GM21390 (cell line): ENCODE results near the gene USP17L17.
"Not testable (repeated sequence)": the region's sequence is repeated elsewhere in the genome, so short reads cannot be mapped to it uniquely, and the experiment has no call there.

Experiments used
- ATAC-seq: cut with Tn5 transposase; IDR thresholded peaks from one replicate; pipeline ENCODE4 v1.9.1; 2021; ENCODE audit not compliant: unreplicated experiment

Gene USP17L17, protein sequence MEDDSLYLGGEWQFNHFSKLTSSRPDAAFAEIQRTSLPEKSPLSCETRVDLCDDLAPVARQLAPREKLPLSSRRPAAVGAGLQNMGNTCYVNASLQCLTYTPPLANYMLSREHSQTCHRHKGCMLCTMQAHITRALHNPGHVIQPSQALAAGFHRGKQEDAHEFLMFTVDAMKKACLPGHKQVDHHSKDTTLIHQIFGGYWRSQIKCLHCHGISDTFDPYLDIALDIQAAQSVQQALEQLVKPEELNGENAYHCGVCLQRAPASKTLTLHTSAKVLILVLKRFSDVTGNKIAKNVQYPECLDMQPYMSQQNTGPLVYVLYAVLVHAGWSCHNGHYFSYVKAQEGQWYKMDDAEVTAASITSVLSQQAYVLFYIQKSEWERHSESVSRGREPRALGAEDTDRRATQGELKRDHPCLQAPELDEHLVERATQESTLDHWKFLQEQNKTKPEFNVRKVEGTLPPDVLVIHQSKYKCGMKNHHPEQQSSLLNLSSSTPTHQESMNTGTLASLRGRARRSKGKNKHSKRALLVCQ

DNA sequence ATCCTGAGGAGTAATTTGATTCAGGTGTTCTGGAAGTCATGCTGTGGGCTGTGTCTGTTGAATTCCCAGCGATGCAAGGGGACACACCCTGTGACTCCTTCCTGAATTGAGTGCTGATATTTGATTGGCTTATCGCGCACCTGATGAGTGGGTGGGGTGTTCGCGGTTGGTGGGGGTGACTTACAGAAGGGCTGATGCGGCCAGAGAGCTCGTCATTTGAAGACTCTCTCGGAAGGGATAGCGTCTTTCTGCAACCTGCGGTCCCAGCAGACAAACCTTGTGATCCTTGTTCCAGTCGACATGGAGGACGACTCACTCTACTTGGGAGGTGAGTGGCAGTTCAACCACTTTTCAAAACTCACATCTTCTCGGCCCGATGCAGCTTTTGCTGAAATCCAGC lies at the start of gene USP17L17:
USP17L17 (plus strand) TSS at position 301 of the 400 bp plus-strand sequence; CDS start at position 301, 0 bp downstream.
- not testable (repeated sequence) for ATAC-seq

DNA sequence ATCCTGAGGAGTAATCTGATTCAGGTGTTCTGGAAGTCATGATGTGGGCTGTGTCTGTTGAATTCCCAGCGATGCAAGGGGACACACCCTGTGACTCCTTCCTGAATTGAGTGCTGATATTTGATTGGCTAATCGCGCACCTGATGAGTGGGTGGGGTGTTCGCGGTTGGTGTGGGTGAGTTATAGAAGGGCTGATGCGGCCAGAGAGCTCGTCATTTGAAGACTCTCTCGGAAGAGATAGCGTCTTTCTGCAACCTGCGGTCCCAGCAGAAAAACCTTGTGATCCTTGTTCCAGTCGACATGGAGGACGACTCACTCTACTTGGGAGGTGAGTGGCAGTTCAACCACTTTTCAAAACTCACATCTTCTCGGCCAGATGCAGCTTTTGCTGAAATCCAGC lies 33.3 kb upstream of the USP17L17 start, which contains the start of gene USP17L10:
USP17L10 (plus strand) TSS at position 301 of the 400 bp plus-strand sequence; CDS start at position 301, 0 bp downstream.
- not testable (repeated sequence) for ATAC-seq

DNA sequence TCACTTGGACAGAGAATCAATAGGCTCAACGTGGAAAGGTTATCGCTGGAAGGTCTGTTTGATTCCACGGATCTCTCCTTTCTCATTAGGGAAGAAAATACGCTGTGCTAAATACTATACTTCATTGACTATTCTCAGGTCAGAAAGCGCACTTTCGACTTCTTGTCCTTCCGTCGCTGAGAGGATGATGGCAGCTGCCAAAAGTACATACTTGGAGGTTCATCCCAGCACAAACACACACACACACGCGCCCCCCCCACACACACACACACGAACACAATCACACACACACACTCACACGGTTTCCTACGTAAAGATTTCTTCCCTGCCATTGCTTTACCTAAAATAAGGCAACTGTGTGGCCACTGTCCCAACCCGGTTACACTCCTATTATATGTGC lies 29.0 kb upstream of the USP17L17 start:
- not testable (repeated sequence) for ATAC-seq

DNA sequence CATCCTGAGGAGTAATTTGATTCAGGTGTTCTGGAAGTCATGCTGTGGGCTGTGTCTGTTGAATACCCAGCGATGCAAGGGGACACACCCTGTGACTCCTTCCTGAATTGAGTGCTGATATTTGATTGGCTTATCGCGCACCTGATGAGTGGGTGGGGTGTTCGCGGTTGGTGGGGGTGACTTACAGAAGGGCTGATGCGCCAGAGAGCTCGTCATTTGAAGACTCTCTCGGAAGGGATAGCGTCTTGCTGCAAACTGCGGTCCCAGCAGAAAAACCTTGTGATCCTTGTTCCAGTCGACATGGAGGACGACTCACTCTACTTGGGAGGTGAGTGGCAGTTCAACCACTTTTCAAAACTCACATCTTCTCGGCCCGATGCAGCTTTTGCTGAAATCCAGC lies 28.6 kb upstream of the USP17L17 start, which contains the start of gene USP17L11:
USP17L11 (plus strand) TSS at position 301 of the 400 bp plus-strand sequence; CDS start at position 301, 0 bp downstream.
- not testable (repeated sequence) for ATAC-seq

DNA sequence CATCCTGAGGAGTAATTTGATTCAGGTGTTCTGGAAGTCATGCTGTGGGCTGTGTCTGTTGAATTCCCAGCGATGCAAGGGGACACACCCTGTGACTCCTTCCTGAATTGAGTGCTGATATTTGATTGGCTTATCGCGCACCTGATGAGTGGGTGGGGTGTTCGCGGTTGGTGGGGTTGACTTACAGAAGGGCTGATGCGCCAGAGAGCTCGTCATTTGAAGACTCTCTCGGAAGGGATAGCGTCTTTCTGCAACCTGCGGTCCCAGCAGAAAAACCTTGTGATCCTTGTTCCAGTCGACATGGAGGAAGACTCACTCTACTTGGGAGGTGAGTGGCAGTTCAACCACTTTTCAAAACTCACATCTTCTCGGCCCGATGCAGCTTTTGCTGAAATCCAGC lies 23.8 kb upstream of the USP17L17 start, which contains the start of gene USP17L12:
USP17L12 (plus strand) TSS at position 301 of the 400 bp plus-strand sequence; CDS start at position 301, 0 bp downstream.
- not testable (repeated sequence) for ATAC-seq

DNA sequence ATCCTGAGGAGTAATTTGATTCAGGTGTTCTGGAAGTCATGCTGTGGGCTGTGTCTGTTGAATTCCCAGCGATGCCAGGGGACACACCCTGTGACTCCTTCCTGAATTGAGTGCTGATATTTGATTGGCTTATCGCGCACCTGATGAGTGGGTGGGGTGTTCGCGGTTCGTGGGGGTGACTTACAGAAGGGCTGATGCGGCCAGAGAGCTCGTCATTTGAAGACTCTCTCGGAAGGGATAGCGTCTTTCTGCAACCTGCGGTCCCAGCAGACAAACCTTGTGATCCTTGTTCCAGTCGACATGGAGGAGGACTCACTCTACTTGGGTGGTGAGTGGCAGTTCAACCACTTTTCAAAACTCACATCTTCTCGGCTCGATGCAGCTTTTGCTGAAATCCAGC lies 19.1 kb upstream of the USP17L17 start, which contains the start of gene USP17L13:
USP17L13 (plus strand) TSS at position 301 of the 400 bp plus-strand sequence; CDS start at position 301, 0 bp downstream.
- ATAC-seq = not testable (repeated sequence)

DNA sequence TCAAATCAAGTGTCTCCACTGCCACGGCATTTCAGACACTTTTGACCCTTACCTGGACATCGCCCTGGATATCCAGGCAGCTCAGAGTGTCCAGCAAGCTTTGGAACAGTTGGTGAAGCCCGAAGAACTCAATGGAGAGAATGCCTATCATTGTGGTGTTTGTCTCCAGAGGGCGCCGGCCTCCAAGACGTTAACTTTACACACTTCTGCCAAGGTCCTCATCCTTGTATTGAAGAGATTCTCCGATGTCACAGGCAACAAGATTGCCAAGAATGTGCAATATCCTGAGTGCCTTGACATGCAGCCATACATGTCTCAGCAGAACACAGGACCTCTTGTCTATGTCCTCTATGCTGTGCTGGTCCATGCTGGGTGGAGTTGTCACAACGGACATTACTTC lies 13.4 kb upstream of the USP17L17 start:
- not testable (repeated sequence) for ATAC-seq

DNA sequence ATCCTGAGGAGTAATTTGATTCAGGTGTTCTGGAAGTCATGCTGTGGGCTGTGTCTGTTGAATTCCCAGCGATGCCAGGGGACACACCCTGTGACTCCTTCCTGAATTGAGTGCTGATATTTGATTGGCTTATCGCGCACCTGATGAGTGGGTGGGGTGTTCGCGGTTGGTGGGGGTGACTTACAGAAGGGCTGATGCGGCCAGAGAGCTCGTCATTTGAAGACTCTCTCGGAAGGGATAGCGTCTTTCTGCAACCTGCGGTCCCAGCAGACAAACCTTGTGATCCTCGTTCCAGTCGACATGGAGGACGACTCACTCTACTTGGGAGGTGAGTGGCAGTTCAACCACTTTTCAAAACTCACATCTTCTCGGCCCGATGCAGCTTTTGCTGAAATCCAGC lies 9.6 kb upstream of the USP17L17 start, which contains the start of gene USP17L15:
USP17L15 (plus strand) TSS at position 301 of the 400 bp plus-strand sequence; CDS start at position 301, 0 bp downstream.
- not testable (repeated sequence) for ATAC-seq

DNA sequence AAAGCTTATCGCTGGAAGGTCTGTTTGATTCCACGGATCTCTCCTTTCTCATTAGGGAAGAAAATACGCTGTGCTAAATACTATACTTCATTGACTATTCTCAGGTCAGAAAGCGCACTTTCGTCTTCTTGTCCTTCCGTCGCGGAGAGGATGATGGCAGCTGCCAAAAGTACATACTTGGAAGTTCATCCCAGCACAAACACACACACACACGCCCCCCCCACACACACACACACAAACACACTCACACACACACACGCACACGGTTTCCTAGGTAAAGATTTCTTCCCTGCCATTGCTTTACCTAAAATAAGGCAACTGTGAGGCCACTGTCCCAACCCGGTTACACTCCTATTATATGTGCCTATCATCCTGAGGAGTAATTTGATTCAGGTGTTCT lies 5.2 kb upstream of the USP17L17 start:
- ATAC-seq = not testable (repeated sequence)

DNA sequence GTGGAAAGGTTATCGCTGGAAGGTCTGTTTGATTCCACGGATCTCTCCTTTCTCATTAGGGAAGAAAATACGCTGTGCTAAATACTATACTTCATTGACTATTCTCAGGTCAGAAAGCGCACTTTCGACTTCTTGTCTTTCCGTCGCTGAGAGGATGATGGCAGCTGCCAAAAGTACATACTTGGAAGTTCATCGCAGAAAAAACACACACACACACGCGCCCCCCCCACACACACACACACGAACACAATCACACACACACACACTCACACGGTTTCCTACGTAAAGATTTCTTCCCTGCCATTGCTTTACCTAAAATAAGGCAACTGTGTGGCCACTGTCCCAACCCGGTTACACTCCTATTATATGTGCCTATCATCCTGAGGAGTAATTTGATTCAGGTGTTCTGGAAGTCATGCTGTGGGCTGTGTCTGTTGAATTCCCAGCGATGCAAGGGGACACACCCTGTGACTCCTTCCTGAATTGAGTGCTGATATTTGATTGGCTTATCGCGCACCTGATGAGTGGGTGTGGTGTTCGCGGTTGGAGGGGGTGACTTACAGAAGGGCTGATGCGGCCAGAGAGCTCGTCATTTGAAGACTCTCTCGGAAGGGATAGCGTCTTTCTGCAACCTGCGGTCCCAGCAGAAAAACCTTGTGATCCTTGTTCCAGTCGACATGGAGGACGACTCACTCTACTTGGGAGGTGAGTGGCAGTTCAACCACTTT lies 4.4 kb downstream of the USP17L17 start, which contains the start of gene USP17L18:
USP17L18 (plus strand) TSS at position 678 of the 728 bp plus-strand sequence; CDS start at position 678, 0 bp downstream.
- not testable (repeated sequence) for ATAC-seq

DNA sequence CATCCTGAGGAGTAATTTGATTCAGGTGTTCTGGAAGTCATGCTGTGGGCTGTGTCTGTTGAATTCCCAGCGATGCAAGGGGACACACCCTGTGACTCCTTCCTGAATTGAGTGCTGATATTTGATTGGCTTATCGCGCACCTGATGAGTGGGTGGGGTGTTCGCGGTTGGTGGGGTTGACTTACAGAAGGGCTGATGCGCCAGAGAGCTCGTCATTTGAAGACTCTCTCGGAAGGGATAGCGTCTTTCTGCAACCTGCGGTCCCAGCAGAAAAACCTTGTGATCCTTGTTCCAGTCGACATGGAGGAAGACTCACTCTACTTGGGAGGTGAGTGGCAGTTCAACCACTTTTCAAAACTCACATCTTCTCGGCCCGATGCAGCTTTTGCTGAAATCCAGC lies 9.4 kb downstream of the USP17L17 start, which contains the start of gene USP17L19:
USP17L19 (plus strand) TSS at position 301 of the 400 bp plus-strand sequence; CDS start at position 301, 0 bp downstream.
- ATAC-seq = not testable (repeated sequence)

DNA sequence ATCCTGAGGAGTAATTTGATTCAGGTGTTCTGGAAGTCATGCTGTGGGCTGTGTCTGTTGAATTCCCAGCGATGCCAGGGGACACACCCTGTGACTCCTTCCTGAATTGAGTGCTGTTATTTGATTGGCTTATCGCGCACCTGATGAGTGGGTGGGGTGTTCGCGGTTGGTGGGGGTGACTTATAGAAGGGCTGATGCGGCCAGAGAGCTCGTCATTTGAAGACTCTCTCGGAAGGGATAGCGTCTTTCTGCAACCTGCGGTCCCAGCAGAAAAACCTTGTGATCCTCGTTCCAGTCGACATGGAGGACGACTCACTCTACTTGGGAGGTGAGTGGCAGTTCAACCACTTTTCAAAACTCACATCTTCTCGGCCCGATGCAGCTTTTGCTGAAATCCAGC lies 14.1 kb downstream of the USP17L17 start, which contains the start of gene USP17L20:
USP17L20 (plus strand) TSS at position 301 of the 400 bp plus-strand sequence; CDS start at position 301, 0 bp downstream.
- not testable (repeated sequence) for ATAC-seq

DNA sequence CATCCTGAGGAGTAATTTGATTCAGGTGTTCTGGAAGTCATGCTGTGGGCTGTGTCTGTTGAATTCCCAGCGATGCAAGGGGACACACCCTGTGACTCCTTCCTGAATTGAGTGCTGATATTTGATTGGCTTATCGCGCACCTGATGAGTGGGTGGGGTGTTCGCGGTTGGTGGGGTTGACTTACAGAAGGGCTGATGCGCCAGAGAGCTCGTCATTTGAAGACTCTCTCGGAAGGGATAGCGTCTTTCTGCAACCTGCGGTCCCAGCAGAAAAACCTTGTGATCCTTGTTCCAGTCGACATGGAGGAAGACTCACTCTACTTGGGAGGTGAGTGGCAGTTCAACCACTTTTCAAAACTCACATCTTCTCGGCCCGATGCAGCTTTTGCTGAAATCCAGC lies 18.9 kb downstream of the USP17L17 start, which contains the start of gene USP17L21:
USP17L21 (plus strand) TSS at position 301 of the 400 bp plus-strand sequence; CDS start at position 301, 0 bp downstream.
- ATAC-seq = not testable (repeated sequence)

DNA sequence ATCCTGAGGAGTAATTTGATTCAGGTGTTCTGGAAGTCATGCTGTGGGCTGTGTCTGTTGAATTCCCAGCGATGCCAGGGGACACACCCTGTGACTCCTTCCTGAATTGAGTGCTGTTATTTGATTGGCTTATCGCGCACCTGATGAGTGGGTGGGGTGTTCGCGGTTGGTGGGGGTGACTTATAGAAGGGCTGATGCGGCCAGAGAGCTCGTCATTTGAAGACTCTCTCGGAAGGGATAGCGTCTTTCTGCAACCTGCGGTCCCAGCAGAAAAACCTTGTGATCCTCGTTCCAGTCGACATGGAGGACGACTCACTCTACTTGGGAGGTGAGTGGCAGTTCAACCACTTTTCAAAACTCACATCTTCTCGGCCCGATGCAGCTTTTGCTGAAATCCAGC lies 23.6 kb downstream of the USP17L17 start, which contains the start of gene USP17L22:
USP17L22 (plus strand) TSS at position 301 of the 400 bp plus-strand sequence; CDS start at position 301, 0 bp downstream.
- not testable (repeated sequence) for ATAC-seq

DNA sequence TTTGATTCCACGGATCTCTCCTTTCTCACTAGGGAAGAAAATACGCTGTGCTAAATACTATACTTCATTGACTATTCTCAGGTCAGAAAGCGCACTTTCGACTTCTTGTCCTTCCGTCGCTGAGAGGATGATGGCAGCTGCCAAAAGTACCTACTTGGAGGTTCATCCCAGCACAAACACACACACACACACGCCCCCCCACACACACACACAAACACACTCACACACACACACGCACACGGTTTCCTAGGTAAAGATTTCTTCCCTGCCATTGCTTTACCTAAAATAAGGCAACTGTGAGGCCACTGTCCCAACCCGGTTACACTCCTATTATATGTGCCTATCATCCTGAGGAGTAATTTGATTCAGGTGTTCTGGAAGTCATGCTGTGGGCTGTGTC lies 28.0 kb downstream of the USP17L17 start:
- not testable (repeated sequence) for ATAC-seq
